GM21723 (cell line): ENCODE measurements around the gene SYCP2L.
A peak's percentile ranks its signal among the peaks of the same experiment; 100 is the strongest.
"Not testable (repeated sequence)": the region's sequence is repeated elsewhere in the genome, so short reads cannot be mapped to it uniquely, and the experiment has no call there.

Source experiments
- ATAC-seq: cut with Tn5 transposase; IDR thresholded peaks from one replicate; pipeline ENCODE4 v1.9.1; 2021; ENCODE audit warnings: mild to moderate bottlenecking, moderate library complexity; ENCODE audit not compliant: unreplicated experiment

SYCP2L gene

DNA sequence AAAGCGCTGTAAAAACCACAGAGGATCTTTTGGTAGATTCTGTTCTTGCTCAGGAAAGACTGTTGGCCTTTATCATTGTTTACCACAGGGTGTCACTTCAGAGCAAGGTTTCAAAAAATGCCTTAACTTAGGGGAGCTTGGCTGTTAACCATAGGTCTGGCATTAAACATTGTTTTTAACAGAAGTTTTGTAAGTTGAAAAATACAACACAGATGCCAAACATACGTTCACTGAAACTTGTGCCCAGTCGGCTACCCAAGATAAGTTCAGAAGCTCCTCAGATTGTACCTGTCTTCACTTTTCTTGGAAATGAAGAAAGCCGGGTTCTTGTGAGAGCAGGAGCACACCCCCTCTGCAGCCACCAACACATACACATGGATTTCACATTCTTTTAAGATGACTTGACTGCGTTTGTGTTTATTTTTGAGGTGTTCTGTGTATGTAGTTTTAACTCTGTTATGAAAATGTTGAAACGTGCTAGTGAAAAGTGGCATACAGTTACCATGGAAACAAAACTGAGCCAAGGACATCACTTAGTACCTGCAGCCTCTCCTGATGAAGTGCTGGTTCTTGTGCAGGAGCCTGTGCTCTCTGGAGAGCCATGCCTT lies 64.9 kb downstream of the SYCP2L start:
- peak; percentile 59 for ATAC-seq

GRCh38 chr6:10954590-10955010 lies 67.7 kb downstream of the SYCP2L start:
- peak; percentile 86 for ATAC-seq

DNA sequence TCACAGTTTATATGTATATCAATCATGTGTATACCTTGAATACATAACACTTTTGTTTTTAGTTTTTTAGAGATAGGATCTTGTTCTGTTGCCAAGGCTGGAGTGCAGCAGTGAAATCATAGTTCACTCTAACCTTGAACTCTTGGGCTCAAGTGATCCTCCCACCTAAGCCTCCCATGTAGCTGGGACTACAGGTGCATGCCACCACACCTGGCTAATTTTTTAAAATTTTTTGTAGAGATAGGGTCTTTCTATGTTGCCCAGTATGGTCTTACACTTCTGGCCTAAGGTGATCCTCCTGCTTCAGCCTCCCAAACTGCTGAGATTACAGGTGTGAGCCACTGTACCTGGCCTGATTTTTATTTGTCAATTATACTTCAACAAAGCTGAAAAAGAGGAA lies 69.9 kb downstream of the SYCP2L start:
- ATAC-seq, result no peak

DNA sequence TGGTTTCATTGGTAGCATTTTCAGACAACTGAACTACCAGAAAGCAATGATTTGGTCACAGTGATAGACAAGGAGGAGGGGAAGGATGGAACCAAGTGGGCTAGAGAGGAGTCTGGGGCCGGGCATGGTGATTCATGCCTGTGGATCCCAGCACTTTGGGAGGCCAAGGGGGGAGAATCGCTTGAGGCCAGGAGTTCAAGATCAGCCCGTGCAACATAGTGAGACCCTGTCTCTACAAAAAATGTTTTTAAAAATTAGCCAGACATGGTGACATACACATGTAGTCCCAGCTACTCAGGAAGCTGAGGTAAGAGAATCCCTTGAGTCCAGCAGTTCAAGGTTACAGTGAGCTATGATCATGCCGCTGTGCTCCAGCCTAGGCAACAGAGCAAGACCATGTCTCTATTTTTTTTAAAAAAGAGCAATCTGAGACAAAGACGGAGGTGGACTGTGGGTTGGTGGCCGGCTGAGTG lies 70.6 kb downstream of the SYCP2L start:
- ATAC-seq, result no peak

- no peak for ATAC-seq
These were observed 73.3 kb downstream of the SYCP2L start for GRCh38 chr6:10960171-10960570.

DNA sequence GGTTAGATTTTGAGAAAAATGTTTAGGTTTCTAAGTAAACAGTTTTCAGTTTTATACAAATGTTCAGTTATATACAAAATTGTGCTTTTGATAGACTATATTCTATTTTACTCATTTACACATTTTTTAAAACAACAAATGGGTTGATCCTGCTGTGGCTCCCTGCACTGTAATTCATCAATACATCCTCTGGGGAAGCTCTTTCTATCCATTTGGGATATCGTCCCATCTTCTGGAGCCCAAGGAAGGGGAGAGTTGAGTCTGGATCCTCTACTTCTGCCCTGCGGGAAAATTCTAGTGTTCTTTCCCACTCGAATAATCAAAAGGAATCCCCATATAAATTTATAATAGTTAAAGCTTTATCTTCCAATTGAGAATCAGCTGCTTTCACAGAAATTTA lies 75.0 kb downstream of the SYCP2L start:
- ATAC-seq, result no peak

DNA sequence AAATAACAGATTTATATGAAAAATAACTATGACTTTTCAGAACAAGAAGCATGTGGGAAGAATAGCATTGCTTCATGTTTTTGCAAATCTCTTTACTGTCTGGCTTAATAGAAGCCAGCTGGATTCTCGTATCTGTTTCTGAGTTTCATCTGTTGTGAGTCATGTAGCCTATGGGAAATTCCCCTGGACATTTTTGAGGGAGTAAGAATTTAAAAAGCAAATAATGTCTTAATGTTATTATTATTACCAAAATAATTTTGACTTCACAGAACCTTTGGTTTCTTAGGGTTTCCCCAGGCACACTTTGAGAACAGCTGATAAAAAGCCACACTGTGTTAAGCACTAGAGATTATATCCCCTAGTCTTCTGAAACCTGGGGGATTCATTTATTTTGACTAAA lies 75.8 kb downstream of the SYCP2L start:
- peak; percentile 47 for ATAC-seq

DNA sequence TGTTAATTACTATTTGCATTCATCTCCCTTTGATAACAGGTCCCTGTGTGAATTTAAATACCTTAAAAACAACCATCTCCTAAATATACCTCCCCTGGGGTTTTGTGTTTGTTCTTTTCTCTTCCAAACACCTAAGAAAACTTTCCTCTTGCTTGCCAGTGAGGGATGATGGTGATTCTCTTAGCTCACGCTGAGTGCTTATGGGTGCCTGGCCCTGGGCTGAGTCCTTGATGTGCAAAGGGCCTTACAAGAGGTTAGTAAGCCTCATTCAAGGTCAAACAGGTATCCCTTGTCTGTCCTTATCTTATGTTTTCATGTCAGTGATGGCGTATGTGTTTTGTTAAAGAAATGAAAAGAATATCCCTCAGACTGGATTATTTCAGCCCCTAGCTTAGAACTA lies 76.3 kb downstream of the SYCP2L start:
- ATAC-seq, result no peak

DNA sequence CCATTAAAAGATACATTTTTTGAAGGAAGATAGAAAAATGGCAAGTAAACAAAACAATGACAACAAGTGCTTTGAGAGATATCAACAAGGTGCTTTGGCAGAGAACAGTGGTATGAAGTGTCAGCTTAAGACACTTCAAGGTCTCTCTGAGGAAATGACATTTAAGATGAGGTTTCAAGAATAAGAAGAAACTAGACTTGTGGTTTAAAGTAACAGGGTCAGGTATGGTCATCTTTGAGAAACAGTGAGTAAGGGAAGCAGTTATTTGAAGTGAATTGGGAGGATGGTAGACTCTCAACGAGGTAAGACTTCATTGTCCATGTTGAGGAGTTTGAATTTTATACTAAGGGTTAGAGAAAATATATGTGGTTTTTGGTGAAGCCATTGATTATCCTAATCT lies 77.8 kb downstream of the SYCP2L start:
- peak; percentile 88 for ATAC-seq

GRCh38 chr6:10968776-10969175 lies 81.9 kb downstream of the SYCP2L start:
- no peak for ATAC-seq

DNA sequence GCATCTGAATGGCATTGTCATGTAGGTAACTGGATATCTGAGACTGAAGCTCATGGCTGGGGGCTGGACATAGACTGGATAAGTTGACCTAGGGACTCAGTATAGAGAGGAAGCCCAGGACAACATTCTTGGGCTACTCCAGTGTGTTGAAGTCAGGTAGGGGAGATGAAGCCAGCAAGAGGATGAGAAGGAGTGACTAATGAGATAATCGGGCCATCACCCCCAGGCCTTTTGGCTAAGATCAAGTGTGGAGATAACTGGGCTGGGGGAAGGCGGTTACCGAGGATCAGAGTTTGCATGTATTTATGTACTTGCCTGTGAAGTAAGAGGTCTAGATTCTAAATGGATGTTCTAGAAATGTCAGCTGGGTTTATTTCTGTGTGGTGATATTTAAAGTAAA lies 83.9 kb downstream of the SYCP2L start:
- ATAC-seq, result no peak

DNA sequence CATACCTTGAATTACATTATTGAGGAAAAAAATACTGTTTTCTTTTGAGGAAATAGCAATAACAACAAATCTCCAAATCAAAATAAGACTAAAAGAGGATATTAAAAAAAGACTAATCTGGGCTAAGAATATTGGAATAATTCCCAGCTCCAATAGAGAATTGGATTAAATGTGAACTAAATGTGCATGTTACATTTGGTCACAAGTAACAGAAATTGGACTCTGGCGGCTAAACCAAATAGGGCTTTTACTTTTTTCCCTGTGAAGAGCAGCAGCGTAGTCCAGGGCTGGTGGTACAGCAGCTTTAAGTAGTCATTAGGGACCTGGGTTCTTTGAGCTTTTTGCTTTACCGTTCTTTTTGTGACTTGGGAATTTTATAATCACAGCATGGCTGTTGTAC lies 85.3 kb downstream of the SYCP2L start:
- ATAC-seq, result no peak

- ATAC-seq, result no peak
These were observed 89.7 kb downstream of the SYCP2L start for GRCh38 chr6:10976571-10976970.

- ATAC-seq, result no peak
These were observed 90.5 kb downstream of the SYCP2L start for GRCh38 chr6:10977231-10977968.

GRCh38 chr6:10979603-10980002 lies 92.8 kb downstream of the SYCP2L start:
- ATAC-seq, result no peak

GRCh38 chr6:10981409-10981808 lies 94.6 kb downstream of the SYCP2L start:
- ATAC-seq, result no peak

GRCh38 chr6:10984959-10985358 lies 98.1 kb downstream of the SYCP2L start:
- ATAC-seq, result not testable (repeated sequence)

GRCh38 chr6:10989587-10989986 lies 102.7 kb downstream of the SYCP2L start:
- ATAC-seq, result no peak

DNA sequence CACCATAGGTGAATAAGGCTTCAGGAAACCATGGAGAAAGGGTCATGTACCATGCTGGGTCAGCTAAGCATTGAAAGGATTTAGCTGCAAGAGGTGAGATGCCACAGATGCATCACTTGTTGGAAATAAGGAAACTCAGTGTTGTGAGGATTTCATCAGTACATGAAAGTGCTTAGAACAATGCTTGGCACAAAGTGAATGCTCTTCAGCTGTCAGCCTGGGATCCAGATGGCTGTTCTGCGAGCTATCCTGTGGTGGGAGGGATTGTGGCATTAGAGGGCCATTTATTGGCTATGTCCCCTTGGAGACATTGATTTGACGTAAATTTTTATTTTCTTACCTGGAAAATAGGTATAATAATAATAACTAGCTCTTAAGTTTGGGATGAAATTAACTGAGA lies 104.3 kb downstream of the SYCP2L start:
- no peak for ATAC-seq

GRCh38 chr6:10993896-10994295 lies 107.0 kb downstream of the SYCP2L start:
- ATAC-seq, result no peak

DNA sequence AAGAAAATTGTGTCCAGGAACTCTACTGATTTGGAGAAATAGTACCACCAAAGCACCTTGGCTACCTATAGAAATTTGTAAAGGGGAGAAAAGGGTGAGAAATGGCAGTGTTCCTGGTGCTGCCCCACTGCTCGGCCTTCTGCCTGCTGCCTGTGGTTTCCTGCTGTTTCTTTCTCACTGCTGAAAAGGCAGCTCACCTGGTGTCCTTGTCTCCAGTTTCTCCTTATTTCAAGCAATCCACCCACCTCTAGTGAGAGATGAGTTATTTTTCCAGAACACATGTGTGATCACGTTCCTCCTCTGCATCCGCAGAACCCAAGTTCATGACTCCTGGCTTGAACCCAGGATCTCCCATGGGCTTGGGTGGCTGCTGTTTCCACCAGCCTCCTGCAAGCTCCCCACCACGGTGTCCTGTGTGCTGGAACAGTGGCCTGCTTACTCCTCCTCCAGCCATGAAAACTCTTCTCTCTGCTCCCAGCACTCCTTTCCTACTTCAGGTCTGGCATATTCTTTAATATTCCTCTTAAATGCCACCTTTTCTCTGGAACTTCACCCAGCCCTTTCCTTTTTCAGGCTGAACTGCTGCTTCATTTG lies 108.4 kb downstream of the SYCP2L start:
- ATAC-seq, result no peak

DNA sequence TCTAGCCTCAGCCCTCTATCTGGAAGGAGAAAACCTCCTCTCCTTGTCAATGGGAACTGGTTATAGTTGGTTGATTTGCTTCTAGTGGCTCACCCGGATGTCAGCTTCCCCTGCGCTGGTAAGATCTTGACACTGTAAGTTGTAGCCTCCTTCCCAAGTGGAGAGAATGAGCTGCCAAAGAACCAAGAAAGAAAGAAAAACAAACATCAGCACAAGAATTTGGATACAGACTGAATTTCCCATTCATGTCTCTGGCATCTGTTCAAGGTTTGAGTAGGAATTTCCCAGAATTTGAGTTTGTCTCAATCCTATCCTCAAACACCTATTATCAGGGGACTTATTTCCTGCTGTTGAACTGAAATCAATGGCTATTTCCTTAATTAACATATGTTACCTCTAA lies 113.1 kb downstream of the SYCP2L start:
- ATAC-seq, result no peak
